ENCODE measurements around the gene ATP1B2.

DNA sequence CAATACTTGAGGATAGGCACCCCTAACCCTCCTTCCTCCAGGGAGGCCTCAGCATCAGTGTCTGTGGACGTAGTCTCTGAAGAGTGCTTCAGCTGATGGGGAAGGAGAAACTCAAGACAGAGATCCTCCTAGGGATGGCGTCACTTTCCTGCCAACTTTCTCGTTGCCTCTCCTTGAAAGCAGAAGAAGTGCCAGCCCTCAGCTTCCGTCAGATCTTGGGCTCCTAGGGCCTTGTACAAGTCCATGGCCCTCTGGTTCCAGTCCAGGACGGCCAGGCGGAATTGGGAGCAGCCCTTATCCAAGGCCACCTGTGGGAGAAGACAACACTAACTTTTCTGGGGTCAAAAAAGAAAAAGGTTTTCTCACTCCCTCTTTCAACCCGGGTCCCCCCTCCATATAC, 24.4 kb upstream of the ATP1B2 start:
- TF ChIP-seq, protein P1, sequence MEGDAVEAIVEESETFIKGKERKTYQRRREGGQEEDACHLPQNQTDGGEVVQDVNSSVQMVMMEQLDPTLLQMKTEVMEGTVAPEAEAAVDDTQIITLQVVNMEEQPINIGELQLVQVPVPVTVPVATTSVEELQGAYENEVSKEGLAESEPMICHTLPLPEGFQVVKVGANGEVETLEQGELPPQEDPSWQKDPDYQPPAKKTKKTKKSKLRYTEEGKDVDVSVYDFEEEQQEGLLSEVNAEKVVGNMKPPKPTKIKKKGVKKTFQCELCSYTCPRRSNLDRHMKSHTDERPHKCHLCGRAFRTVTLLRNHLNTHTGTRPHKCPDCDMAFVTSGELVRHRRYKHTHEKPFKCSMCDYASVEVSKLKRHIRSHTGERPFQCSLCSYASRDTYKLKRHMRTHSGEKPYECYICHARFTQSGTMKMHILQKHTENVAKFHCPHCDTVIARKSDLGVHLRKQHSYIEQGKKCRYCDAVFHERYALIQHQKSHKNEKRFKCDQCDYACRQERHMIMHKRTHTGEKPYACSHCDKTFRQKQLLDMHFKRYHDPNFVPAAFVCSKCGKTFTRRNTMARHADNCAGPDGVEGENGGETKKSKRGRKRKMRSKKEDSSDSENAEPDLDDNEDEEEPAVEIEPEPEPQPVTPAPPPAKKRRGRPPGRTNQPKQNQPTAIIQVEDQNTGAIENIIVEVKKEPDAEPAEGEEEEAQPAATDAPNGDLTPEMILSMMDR (IDR thresholded peaks at IDR 0.05), result no peak
- TF ChIP-seq POLR2A (IDR thresholded peaks at IDR 0.05) (no peak), POLR2AphosphoS5 (IDR thresholded peaks at IDR 0.05) (no peak)

Measured in stomach (tissue), 4 donors.